Measurements from ENCODE around the gene ZBTB34. TPM values are rescaled to one million over a fixed set of nuclear protein-coding genes. Genes with fewer than 3 reads are reported as not detected.

ZBTB34 gene
- total and polyA plus RNA-seq, 4 experiments from 2014 or later = 0.35 to 10.1 (median 5.2) TPM

DNA sequence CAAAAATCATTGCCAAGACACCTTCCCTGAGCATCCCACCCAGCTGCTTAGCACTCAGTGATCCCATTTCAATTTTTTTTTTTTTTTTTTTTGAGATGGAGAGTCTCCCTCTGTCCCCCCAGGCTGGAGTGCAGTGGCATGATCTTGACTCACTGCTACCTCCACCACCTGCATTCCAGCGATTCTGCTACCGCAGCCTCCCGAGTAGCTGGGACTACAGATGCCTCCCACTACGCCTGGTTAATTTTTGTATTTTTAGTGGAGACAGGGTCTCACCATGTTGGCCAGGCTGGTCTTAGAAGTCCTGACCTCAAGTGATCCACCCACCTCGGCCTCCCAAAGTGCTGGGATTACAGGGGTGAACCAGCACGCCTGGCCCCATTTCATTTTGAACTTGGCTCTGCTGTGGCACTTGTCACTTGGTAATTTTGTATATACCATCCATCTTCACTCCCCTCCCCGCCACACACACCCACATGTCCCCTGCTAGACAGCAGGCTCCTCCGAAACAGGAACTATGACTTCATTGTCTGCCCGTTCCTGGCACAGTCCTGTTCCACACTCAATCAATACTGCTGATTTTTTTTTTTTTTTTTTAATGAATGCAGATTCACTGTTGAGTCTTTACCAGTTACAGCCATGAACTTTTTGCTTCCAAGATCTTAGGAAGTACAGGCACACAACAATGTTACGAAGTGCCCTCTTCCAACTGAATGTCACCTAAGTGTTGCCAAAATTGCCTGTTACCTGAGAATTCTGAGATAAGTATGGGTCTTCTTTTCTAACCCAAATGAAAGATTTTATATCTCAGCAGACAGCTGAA, 17.3 kb upstream of the ZBTB34 start:
- peaks cover 6 to 9% of the 10 kb centered on the region in 2 donors for H3K36me3 Mint-ChIP-seq
- POLR2A ChIA-PET (ENCODE audit: partially characterized antibody) = no interaction called here

DNA sequence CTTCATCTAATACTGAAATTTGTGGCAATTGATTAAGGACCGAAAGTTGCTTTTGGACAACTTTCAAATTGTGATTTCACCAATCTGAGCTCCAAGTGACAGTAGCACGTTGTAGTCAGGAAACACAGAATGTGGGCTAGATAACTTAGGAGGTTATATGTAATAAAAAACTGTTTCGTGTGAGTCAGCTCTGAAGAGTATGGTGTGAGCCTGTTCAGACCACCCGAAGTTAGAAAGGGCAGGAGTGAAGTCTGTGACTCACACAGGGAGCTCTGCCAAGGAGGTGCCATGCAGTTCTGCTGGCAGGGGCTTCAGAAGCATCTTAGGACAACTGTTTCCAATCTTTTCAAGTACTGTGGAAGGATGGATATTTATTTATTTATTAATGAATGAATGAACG, 16.4 kb upstream of the ZBTB34 start:
- intact Hi-C loops (cut with micrococcal nuclease) = no loop called here
- DNase-seq = no peak
- no peaks in the 10 kb centered on the region for H3K36me3 ChIP-seq (ENCODE audit: insufficient read depth, low read length)
- no peaks in the 10 kb centered on the region for H3K4me1 ChIP-seq (ENCODE audit: insufficient read depth, low read length)
- no peak overlapping the region for H3K4me3 Mint-ChIP-seq
- no peaks in the 10 kb centered on the region for H3K27me3 ChIP-seq (ENCODE audit: insufficient read depth, low read length)
- no peak overlapping the region for H3K4me3 ChIP-seq (ENCODE audit: low read length in 2 of 2)
- peaks cover 0 to 8% (median under 1%) of the 10 kb centered on the region in 4 donors for H3K4me1 Mint-ChIP-seq
- ChIA-PET POLR2A (ENCODE audit: partially characterized antibody) (no interaction called here), CTCF (ENCODE audit: partially characterized antibody) (interaction anchor here (1.2 kb wide), 1 partner anchor 15 kb away, joined by 4 read pairs; no protein-coding TSS in a partner anchor)
- peaks cover under 1 to 3% of the 10 kb centered on the region in 2 donors for H3K36me3 Mint-ChIP-seq
- H3K27ac Mint-ChIP-seq = peak overlapping the region in 1 of 7 donors; percentile 19
- peaks cover 0 to 4% (median 0%) of the 10 kb centered on the region in 8 donors for H3K9me3 Mint-ChIP-seq
- H3K9me3 ChIP-seq (ENCODE audit: control insufficient read depth in 1 of 2, low read length in 2 of 2) = no peaks in the 10 kb centered on the region
- H3K27ac ChIP-seq (ENCODE audit: low read depth, low read length) = no peak overlapping the region
- peaks cover 2% of the 10 kb centered on the region in 2 donors for H3K27me3 Mint-ChIP-seq

More for the DNA sequence above, 17.3 kb upstream of the ZBTB34 start:
- DNase-seq = no peak
- Mint-ChIP-seq H3K4me1 (peaks cover 0 to 10% (median 2%) of the 10 kb centered on the region in 4 donors), H3K27ac (no peak overlapping the region), H3K4me3 (no peak overlapping the region), H3K27me3 (peaks cover under 1 to 2% of the 10 kb centered on the region in 2 donors), H3K9me3 (peaks cover 0 to 4% (median 0%) of the 10 kb centered on the region in 8 donors)
- Histone ChIP-seq H3K4me3 (ENCODE audit: low read length in 2 of 2) (no peak overlapping the region), H3K27me3 (ENCODE audit: insufficient read depth, low read length) (no peaks in the 10 kb centered on the region), H3K9me3 (ENCODE audit: control insufficient read depth in 1 of 2, low read length in 2 of 2) (no peaks in the 10 kb centered on the region), H3K27ac (ENCODE audit: low read depth, low read length) (no peak overlapping the region), H3K4me1 (ENCODE audit: insufficient read depth, low read length) (no peaks in the 10 kb centered on the region), H3K36me3 (ENCODE audit: insufficient read depth, low read length) (peaks cover 3% of the 10 kb centered on the region)
- CTCF ChIA-PET (ENCODE audit: partially characterized antibody) = no interaction called here
- intact Hi-C loops (cut with micrococcal nuclease) = no loop called here

DNA sequence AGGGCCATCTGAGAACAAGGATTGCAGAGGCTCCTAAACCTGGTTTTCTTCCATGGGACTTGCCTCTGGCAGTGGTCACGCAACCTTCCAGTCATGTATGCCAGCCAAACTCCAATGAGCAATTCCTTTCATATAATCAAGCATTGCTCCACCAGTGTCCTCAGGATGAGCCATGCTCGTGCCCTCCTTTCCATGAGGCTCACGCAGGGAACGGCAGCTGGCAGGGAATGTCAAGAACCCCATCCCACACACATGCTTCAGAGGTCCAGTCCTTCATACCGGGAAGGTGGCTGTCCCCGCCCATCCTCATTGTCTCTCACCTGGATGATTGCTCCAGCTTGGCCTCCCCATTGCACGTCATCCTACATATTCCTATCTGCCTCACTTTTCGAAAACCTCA, 13.4 kb upstream of the ZBTB34 start:
- H3K4me1 Mint-ChIP-seq = no peaks in the 10 kb centered on the region

DNA sequence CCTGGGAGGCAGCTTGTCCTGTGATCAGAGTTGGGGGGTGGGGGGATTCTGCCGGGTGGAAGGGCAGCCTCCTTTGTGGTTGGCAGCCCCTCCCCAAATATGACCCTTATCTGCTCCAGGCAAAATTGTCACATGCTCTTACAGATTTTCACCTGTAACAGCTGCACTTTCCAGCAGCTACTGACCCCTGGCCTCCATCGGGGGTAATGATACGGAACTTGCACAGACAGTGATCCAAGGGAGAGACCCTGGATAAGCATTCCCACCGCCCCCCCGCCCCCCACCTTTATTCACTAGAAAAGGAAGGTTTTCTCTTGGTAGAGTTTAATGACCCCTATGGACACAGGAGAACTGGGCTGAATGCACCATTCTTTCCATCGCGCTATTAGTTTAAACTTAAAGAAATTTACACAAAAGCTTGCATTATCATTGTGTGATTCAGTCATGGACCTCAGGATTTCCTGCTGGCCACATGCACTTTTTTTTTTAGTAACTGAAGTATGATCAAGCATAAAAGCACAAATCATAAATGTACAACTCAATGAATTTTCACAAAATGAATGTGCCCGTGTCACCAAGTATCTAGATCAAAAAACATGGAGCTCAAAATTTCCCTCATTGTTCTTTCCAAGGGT, 10.7 kb upstream of the ZBTB34 start:
- no peaks in the 10 kb centered on the region for H3K36me3 Mint-ChIP-seq

More for the DNA sequence above, 13.4 kb upstream of the ZBTB34 start:
- H3K9me3 ChIP-seq (ENCODE audit: control insufficient read depth in 1 of 2, low read length in 2 of 2) = no peaks in the 10 kb centered on the region
- H3K27ac Mint-ChIP-seq = no peak overlapping the region
- DNase-seq = no peak
- no peaks in the 10 kb centered on the region for H3K4me1 ChIP-seq (ENCODE audit: insufficient read depth, low read length)
- no peaks in the 10 kb centered on the region for H3K36me3 ChIP-seq (ENCODE audit: insufficient read depth, low read length)
- no peak overlapping the region for H3K4me3 Mint-ChIP-seq
- H3K4me3 ChIP-seq (ENCODE audit: low read length in 2 of 2) = no peak overlapping the region
- no peak overlapping the region for H3K27ac ChIP-seq (ENCODE audit: low read depth, low read length)
- no peaks in the 10 kb centered on the region for H3K36me3 Mint-ChIP-seq
- H3K9me3 Mint-ChIP-seq = peaks cover 0 to 4% (median 0%) of the 10 kb centered on the region in 8 donors
- intact Hi-C loops (cut with micrococcal nuclease) = no loop called here
- ChIA-PET POLR2A (ENCODE audit: partially characterized antibody) (no interaction called here), CTCF (ENCODE audit: partially characterized antibody) (no interaction called here)
- no peaks in the 10 kb centered on the region for H3K27me3 ChIP-seq (ENCODE audit: insufficient read depth, low read length)
- H3K27me3 Mint-ChIP-seq = peaks cover 12 to 14% of the 10 kb centered on the region in 2 donors

DNA sequence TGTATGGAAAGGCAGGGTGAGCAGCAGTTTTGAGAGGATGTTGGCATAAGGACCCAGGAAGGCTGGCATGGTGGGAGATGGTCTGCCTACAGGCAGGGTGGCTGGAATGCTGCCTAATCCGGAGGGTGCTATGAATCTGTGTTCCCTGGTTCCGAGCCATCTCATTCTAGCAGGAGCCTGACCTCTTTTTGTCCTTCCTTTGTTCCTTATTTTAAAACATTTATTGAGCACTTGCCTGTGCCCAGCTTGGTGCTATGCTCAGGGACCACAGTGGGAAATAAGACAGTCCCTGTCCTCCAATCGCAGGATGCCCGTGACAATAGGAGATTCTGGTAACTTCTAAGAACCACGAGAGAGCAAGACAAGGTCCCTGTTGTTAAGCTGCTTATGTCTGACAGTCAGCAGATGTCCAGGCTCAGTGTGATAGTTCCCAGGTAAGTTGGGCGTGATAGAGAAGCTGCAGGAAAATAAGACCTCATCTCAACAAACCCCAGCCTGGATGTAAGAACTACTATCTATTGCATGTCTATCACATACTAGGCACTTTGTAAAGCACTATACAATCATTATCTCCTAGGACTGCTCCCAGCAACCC, 9.1 kb upstream of the ZBTB34 start:
- H3K36me3 Mint-ChIP-seq = no peaks in the 10 kb centered on the region
- no peaks in the 10 kb centered on the region for H3K27me3 ChIP-seq (ENCODE audit: insufficient read depth, low read length)
- no peak overlapping the region for H3K27ac ChIP-seq (ENCODE audit: low read depth, low read length)
- CTCF ChIA-PET (ENCODE audit: partially characterized antibody) = interaction anchor here (1.4 kb wide), 1 partner anchor 8 kb away, joined by 3 read pairs; no protein-coding TSS in a partner anchor
- H3K27ac Mint-ChIP-seq = no peak overlapping the region
- no peaks in the 10 kb centered on the region for H3K36me3 ChIP-seq (ENCODE audit: insufficient read depth, low read length)
- H3K4me3 Mint-ChIP-seq = no peak overlapping the region
- peaks cover 17 to 29% of the 10 kb centered on the region in 2 donors for H3K27me3 Mint-ChIP-seq
- DNase-seq = no peak
- H3K9me3 ChIP-seq (ENCODE audit: control insufficient read depth in 1 of 2, low read length in 2 of 2) = no peaks in the 10 kb centered on the region
- no peak overlapping the region for H3K4me3 ChIP-seq (ENCODE audit: low read length in 2 of 2)
- H3K9me3 Mint-ChIP-seq = peaks cover 0 to 2% (median 0%) of the 10 kb centered on the region in 8 donors
- no peaks in the 10 kb centered on the region for H3K4me1 ChIP-seq (ENCODE audit: insufficient read depth, low read length)
- no peaks in the 10 kb centered on the region for H3K4me1 Mint-ChIP-seq
- intact Hi-C loops (cut with micrococcal nuclease) = no loop called here
- POLR2A ChIA-PET (ENCODE audit: partially characterized antibody) = no interaction called here

More for the DNA sequence above, 10.7 kb upstream of the ZBTB34 start:
- intact Hi-C loops (cut with micrococcal nuclease) = no loop called here
- Histone ChIP-seq H3K27me3 (ENCODE audit: insufficient read depth, low read length) (no peaks in the 10 kb centered on the region), H3K4me1 (ENCODE audit: insufficient read depth, low read length) (no peaks in the 10 kb centered on the region), H3K27ac (ENCODE audit: low read depth, low read length) (no peak overlapping the region), H3K4me3 (ENCODE audit: low read length in 2 of 2) (no peak overlapping the region), H3K36me3 (ENCODE audit: insufficient read depth, low read length) (no peaks in the 10 kb centered on the region), H3K9me3 (ENCODE audit: control insufficient read depth in 1 of 2, low read length in 2 of 2) (no peaks in the 10 kb centered on the region)
- H3K27me3 Mint-ChIP-seq = peaks cover 17 to 25% of the 10 kb centered on the region in 2 donors
- no peak overlapping the region for H3K27ac Mint-ChIP-seq
- no peaks in the 10 kb centered on the region for H3K4me1 Mint-ChIP-seq
- peaks cover 0 to 2% (median 0%) of the 10 kb centered on the region in 8 donors for H3K9me3 Mint-ChIP-seq
- POLR2A ChIA-PET (ENCODE audit: partially characterized antibody) = interaction anchor here (0.7 kb wide), 1 partner anchor 10 kb away, joined by 3 read pairs; no protein-coding TSS in a partner anchor
- CTCF ChIA-PET (ENCODE audit: partially characterized antibody) = interaction anchor here (1.5 kb wide), 1 partner anchor 10 kb away, joined by 9 read pairs; the partner anchor contains the start of gene ZBTB34
- no peak for DNase-seq
- no peak overlapping the region for H3K4me3 Mint-ChIP-seq

DNA sequence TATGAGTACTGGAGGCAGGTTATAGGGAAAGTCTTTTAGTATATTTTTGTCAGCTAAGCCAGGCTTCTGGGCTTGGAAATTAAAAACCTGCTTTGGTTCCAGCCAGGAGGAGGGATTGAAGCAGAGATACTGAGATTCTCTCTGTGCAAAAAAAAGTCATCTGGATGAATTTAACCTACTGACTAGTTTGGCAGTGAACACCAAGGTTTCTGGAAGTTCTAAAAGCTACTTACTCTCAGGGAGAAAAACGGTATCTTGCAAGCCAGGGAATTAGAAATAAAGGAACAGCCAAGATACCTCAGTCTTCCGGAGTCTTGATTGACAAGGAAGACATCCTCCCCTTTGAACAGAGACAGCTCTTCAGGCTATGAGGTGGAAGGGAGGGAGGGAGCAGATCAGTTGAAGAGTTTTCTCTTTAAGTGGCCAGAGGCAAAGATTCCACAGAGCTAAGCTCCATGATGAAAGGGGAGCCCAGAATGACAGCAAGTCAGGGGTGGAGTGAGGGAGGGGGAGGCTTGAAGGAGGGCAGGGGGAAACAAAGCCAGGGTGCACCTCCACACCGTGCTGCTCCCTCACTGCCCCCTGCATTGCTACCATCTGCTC, 8.3 kb upstream of the ZBTB34 start:
- Histone ChIP-seq H3K9me3 (ENCODE audit: control insufficient read depth in 1 of 2, low read length in 2 of 2) (no peaks in the 10 kb centered on the region), H3K27me3 (ENCODE audit: insufficient read depth, low read length) (no peaks in the 10 kb centered on the region), H3K27ac (ENCODE audit: low read depth, low read length) (no peak overlapping the region), H3K36me3 (ENCODE audit: insufficient read depth, low read length) (no peaks in the 10 kb centered on the region), H3K4me1 (ENCODE audit: insufficient read depth, low read length) (no peaks in the 10 kb centered on the region), H3K4me3 (ENCODE audit: low read length in 2 of 2) (no peak overlapping the region)
- ChIA-PET POLR2A (ENCODE audit: partially characterized antibody) (no interaction called here), CTCF (ENCODE audit: partially characterized antibody) (no interaction called here)
- H3K36me3 Mint-ChIP-seq = no peaks in the 10 kb centered on the region
- DNase-seq = no peak
- H3K27me3 Mint-ChIP-seq = peaks cover 17 to 29% of the 10 kb centered on the region in 2 donors
- H3K9me3 Mint-ChIP-seq = peaks cover 0 to 2% (median 0%) of the 10 kb centered on the region in 8 donors
- H3K4me1 Mint-ChIP-seq = no peaks in the 10 kb centered on the region
- peak overlapping the region in 1 of 7 donors; percentile 15 for H3K27ac Mint-ChIP-seq
- no peak overlapping the region for H3K4me3 Mint-ChIP-seq
- intact Hi-C loops (cut with micrococcal nuclease) = no loop called here

DNA sequence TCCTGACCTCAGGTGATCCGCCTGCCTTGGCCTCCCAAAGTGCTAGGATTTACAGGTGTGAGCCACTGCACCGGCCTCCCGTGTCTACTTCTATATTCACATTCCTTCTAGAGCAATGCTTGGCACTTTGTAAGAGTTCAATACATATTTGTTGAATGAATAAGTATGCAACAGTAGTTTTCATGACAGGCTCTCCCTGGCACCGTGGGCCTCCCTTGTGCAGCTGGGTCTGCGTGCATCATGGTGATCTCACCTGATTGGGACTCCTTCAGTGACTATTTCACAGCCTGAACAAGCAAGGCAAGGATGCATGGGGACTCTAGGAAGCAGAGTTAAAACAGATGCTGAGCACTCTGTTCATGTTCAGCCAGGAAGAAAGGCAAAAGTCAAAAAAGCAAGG, 6.8 kb upstream of the ZBTB34 start:
- Histone ChIP-seq H3K27ac (ENCODE audit: low read depth, low read length) (no peak overlapping the region), H3K27me3 (ENCODE audit: insufficient read depth, low read length) (no peaks in the 10 kb centered on the region), H3K36me3 (ENCODE audit: insufficient read depth, low read length) (no peaks in the 10 kb centered on the region), H3K9me3 (ENCODE audit: control insufficient read depth in 1 of 2, low read length in 2 of 2) (no peaks in the 10 kb centered on the region), H3K4me3 (ENCODE audit: low read length in 2 of 2) (no peak overlapping the region), H3K4me1 (ENCODE audit: insufficient read depth, low read length) (no peaks in the 10 kb centered on the region)
- DNase-seq = no peak
- ChIA-PET CTCF (ENCODE audit: partially characterized antibody) (no interaction called here), POLR2A (ENCODE audit: partially characterized antibody) (no interaction called here)
- H3K27ac Mint-ChIP-seq = no peak overlapping the region
- peaks cover 0 to 5% (median 0%) of the 10 kb centered on the region in 4 donors for H3K4me1 Mint-ChIP-seq
- no peaks in the 10 kb centered on the region for H3K9me3 Mint-ChIP-seq
- H3K36me3 Mint-ChIP-seq = no peaks in the 10 kb centered on the region
- no peak overlapping the region for H3K4me3 Mint-ChIP-seq
- intact Hi-C loops (cut with micrococcal nuclease) = no loop called here
- H3K27me3 Mint-ChIP-seq = peaks cover 16 to 28% of the 10 kb centered on the region in 2 donors

Measured in CD4-positive, alpha-beta memory T cell (primary cell).